Neural cell (in vitro differentiated cells): ENCODE measurements around the gene RPL7L1. TPM values are rescaled to one million over a fixed set of nuclear protein-coding genes. Genes with fewer than 3 reads are reported as not detected.

Experiments used
- H2AFZ ChIP-seq: fragments of 200-600, 300-800 bp; sonication (generic), shearing (Covaris generic); 2 replicates; pipeline ENCODE4 v1.6.0; 2014; ENCODE audit warnings: low read depth, mild to moderate bottlenecking, antibody characterized with exemption, low read length, moderate library complexity
- H3F3A ChIP-seq: fragments of 200-600 bp; shearing (Covaris generic); 2 replicates; pipeline ENCODE4 v1.6.1; 2016; ENCODE audit warnings: mild to moderate bottlenecking, moderate library complexity, mixed read lengths, antibody characterized with exemption, low read length; ENCODE audit not compliant: insufficient read depth, poor library complexity, severe bottlenecking
- H3K27ac ChIP-seq: fragments of 200-600, 300-800 bp; sonication (generic), shearing (Covaris generic); 2 replicates; pipeline ENCODE4 v1.5.1; 2014; ENCODE audit warnings: mild to moderate bottlenecking, low read length, moderate library complexity
- H3K27me3 ChIP-seq: fragments of 300-800, 200-600 bp; sonication (generic), shearing (Covaris generic); 2 replicates; pipeline ENCODE4 v1.6.0; 2014; ENCODE audit warnings: mild to moderate bottlenecking, low read depth, low read length, moderate library complexity; ENCODE audit not compliant: insufficient read depth
- H3K36me3 ChIP-seq: fragments of 300-800, 200-600 bp; sonication (generic), shearing (Covaris generic); 2 replicates; pipeline ENCODE4 v1.5.1; 2014; ENCODE audit warnings: mild to moderate bottlenecking, antibody characterized with exemption, low read length, moderate library complexity; ENCODE audit not compliant: insufficient read depth
- H3K4me2 ChIP-seq: fragments of 300-800, 200-600 bp; sonication (generic), shearing (Covaris generic); 2 replicates; pipeline ENCODE4 v1.6.0; 2014; ENCODE audit warnings: mild to moderate bottlenecking, low read length
- H3K4me3 ChIP-seq: fragments of 300-800, 200-600 bp; sonication (generic), shearing (Covaris generic); 2 replicates; pipeline ENCODE4 v1.5.1; 2014; ENCODE audit warnings: mild to moderate bottlenecking, low read length, moderate library complexity
- H3K79me2 ChIP-seq: fragments of 200-600 bp; shearing (Covaris generic); replicated peaks from 2 replicates; pipeline ENCODE4 v1.6.0; 2014; ENCODE audit warnings: mild to moderate bottlenecking, low read length, moderate library complexity; ENCODE audit not compliant: insufficient read depth
- H3K9ac ChIP-seq: fragments of 300-800, 200-600 bp; sonication (generic), shearing (Covaris generic); 2 replicates; pipeline ENCODE4 v1.6.1; 2016; ENCODE audit warnings: mild to moderate bottlenecking, low read length, mixed read lengths
- H3K9me2 ChIP-seq: fragments of 200-600 bp; shearing (Covaris generic); 2 replicates; pipeline ENCODE4 v1.6.1; 2016; ENCODE audit warnings: mild to moderate bottlenecking, low read length, mixed read lengths; ENCODE audit not compliant: insufficient read depth
- H3K9me3 ChIP-seq: fragments of 200-600, 300-800 bp; sonication (generic), shearing (Covaris generic); 2 replicates; pipeline ENCODE4 v1.6.1; 2016; ENCODE audit warnings: mild to moderate bottlenecking, mixed run types, low read length, moderate library complexity, mixed read lengths
- H4K20me1 ChIP-seq: fragments of 200-600 bp; shearing (Covaris generic); 2 replicates; pipeline ENCODE4 v1.6.1; 2016; ENCODE audit warnings: mild to moderate bottlenecking, mixed run types; ENCODE audit not compliant: insufficient read depth
- EP300 ChIP-seq: fragments of 450-650 bp; conservative IDR thresholded peaks from 2 replicates; pipeline ENCODE4 v1.6.1; 2014; ENCODE audit warnings: antibody characterized with exemption, mild to moderate bottlenecking, moderate library complexity; ENCODE audit not compliant: poor library complexity, severe bottlenecking
- EZH2 ChIP-seq: fragments of 200-600, 300-800 bp; shearing (Covaris generic), sonication (generic); IDR thresholded peaks from 2 replicates; pipeline ENCODE4 v1.6.1; 2014; ENCODE audit warnings: antibody characterized with exemption, low read length, borderline replicate concordance, mild to moderate bottlenecking; ENCODE audit not compliant: insufficient read depth, poor library complexity, severe bottlenecking
- MXI1 ChIP-seq: fragments of 450-650 bp; conservative IDR thresholded peaks from 2 replicates; pipeline ENCODE4 v1.6.1; 2014; ENCODE audit warnings: antibody characterized with exemption, mild to moderate bottlenecking; ENCODE audit not compliant: poor library complexity, severe bottlenecking
- POLR2AphosphoS5 ChIP-seq: IDR thresholded peaks from 2 replicates; pipeline ENCODE4 v1.6.1; 2012
- RAD21 ChIP-seq: fragments of 450-650 bp; conservative IDR thresholded peaks from 2 replicates; pipeline ENCODE4 v1.6.1; 2014; ENCODE audit warnings: antibody characterized with exemption, mild to moderate bottlenecking, moderate library complexity
- REST ChIP-seq: IDR thresholded peaks from 2 replicates; pipeline ENCODE4 v1.6.1; 2012; ENCODE audit warnings: borderline replicate concordance
- SMC3 ChIP-seq: fragments of 450-650 bp; conservative IDR thresholded peaks from 2 replicates; pipeline ENCODE4 v1.6.1; 2014; ENCODE audit warnings: antibody characterized with exemption, mild to moderate bottlenecking, moderate library complexity; ENCODE audit not compliant: poor library complexity
- TAF1 ChIP-seq: IDR thresholded peaks from 2 replicates; pipeline ENCODE4 v1.6.1; 2012; ENCODE audit warnings: low read depth
- polyA plus RNA-seq: library from polyadenylated mRNA; depleted of rRNA; stranded (reverse); fragments of >200 nt; gene quantifications from 2 replicates; pipeline ENCODE4 v1.2.3, GENCODE V29; 2014
- TF ChIP-seq, protein P1 (sequence below): fragments of 450-650 bp; IDR thresholded peaks from 2 replicates; pipeline ENCODE4 v1.5.1; 2014; ENCODE audit warnings: antibody characterized with exemption, mild to moderate bottlenecking, moderate library complexity; ENCODE audit not compliant: poor library complexity, severe bottlenecking

RPL7L1 gene
- polyA plus RNA-seq, 1 donor from 2014 or later = 88.5 TPM

GRCh38 chr6:42909835-42910234, 30.4 kb downstream of the RPL7L1 start:
- Histone ChIP-seq H3F3A (no peaks in the 10 kb centered on the region), H3K9me2 (no peaks in the 10 kb centered on the region), H3K27ac (no peak overlapping the region), H3K4me3 (no peak overlapping the region), H3K9me3 (no peaks in the 10 kb centered on the region), H2AFZ (no peak overlapping the region), H3K27me3 (no peaks in the 10 kb centered on the region), H3K79me2 (no peaks in the 10 kb centered on the region), H4K20me1 (no peaks in the 10 kb centered on the region), H3K36me3 (no peaks in the 10 kb centered on the region), H3K4me2 (no peak overlapping the region), H3K9ac (no peak overlapping the region)
- TF ChIP-seq POLR2AphosphoS5 = no peak
- no peak for TF ChIP-seq EP300
- TF ChIP-seq REST = no peak
- TF ChIP-seq, protein P1, sequence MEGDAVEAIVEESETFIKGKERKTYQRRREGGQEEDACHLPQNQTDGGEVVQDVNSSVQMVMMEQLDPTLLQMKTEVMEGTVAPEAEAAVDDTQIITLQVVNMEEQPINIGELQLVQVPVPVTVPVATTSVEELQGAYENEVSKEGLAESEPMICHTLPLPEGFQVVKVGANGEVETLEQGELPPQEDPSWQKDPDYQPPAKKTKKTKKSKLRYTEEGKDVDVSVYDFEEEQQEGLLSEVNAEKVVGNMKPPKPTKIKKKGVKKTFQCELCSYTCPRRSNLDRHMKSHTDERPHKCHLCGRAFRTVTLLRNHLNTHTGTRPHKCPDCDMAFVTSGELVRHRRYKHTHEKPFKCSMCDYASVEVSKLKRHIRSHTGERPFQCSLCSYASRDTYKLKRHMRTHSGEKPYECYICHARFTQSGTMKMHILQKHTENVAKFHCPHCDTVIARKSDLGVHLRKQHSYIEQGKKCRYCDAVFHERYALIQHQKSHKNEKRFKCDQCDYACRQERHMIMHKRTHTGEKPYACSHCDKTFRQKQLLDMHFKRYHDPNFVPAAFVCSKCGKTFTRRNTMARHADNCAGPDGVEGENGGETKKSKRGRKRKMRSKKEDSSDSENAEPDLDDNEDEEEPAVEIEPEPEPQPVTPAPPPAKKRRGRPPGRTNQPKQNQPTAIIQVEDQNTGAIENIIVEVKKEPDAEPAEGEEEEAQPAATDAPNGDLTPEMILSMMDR = no peak
- TF ChIP-seq RAD21 = no peak
- TF ChIP-seq MXI1 = no peak
- no peak for TF ChIP-seq EZH2
- no peak for TF ChIP-seq SMC3
- no peak for TF ChIP-seq TAF1

GRCh38 chr6:42911171-42912021, 32.0 kb downstream of the RPL7L1 start:
- Histone ChIP-seq H2AFZ (no peak overlapping the region), H3K4me2 (no peak overlapping the region), H4K20me1 (no peaks in the 10 kb centered on the region), H3K9me3 (no peaks in the 10 kb centered on the region), H3K9ac (no peak overlapping the region), H3F3A (no peaks in the 10 kb centered on the region), H3K36me3 (no peaks in the 10 kb centered on the region), H3K27me3 (no peaks in the 10 kb centered on the region), H3K4me3 (no peak overlapping the region), H3K27ac (no peak overlapping the region), H3K79me2 (no peaks in the 10 kb centered on the region), H3K9me2 (no peaks in the 10 kb centered on the region)
- no peak for TF ChIP-seq EP300
- TF ChIP-seq RAD21 = no peak
- no peak for TF ChIP-seq TAF1
- no peak for TF ChIP-seq EZH2
- no peak for TF ChIP-seq REST
